Stimulated activated CD8-positive, alpha-beta memory T cell treated with anti-CD3 and anti-CD28 coated beads, Interleukin-2, amount 100 ng/mL, for 1 hour (primary cell): ENCODE data around the gene SVIL.
"Not testable (repeated sequence)": the region's sequence is repeated elsewhere in the genome, so short reads cannot be mapped to it uniquely, and the experiment has no call there.

Experiments used
- DNase-seq, 2 donors: peaks; one replicate each; pipeline ENCODE4 v3.0.0-alpha.2; 2020; ENCODE audit warnings: low read depth in 2 of 2

The SVIL gene

GRCh38 chr10:29540016-29540415 lies 94.8 kb downstream of the SVIL start:
- no peak for DNase-seq

DNA sequence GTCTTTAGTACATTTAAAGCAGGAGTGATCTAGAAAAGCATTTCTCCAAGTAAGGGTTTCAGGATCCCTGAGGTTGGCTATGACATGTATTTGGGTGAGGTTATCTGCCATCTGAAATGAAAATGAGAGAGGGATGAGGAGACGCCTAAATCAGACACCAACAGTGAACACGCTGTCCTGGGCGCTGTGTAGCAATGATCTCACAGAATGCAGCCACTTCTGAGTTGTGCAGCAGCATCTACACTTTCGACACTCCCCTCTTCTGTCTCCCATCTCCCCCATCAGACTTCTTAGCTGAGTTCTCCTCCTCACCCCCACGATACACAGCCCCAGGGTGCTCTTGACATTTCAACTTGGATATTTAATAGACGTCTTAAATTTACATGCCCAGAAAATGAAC lies 95.4 kb downstream of the SVIL start:
- DNase-seq: no peak

- DNase-seq: no peak
These were observed 97.0 kb downstream of the SVIL start for GRCh38 chr10:29537799-29538198.

- not testable (repeated sequence) for DNase-seq
These were observed 98.1 kb downstream of the SVIL start for GRCh38 chr10:29536691-29537090.

DNA sequence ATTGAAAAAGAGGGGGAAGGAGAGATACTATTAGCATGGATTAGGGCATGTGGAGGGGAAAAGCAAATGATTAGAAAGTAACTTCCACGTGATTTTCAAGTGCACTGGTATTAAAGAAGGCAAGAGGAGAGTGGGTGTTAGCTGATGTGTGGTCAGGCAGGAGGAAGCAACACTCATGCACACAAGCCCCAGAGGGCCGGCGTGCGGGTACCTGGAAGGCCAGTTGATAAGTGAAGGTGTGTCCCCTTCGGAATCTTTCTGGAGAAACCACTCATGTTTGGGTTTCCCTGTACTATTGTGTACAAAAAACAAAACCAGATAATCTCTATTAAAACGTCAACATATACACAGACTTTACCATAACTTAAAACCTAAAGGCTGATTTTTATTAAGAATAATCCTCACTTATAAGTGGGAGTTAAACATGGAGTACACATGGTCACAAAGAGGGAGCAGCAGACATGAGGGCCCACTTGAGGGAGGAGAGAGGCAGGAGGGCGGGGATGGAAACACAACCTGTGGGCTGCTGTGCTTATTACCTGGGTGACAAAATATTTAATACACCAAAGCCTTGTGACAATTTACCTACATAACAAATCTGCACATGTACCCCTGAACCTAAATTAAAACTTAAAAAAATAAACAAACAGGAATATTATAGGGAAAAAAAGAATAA lies 98.9 kb downstream of the SVIL start:
- no peak for DNase-seq

GRCh38 chr10:29535012-29535777 lies 99.6 kb downstream of the SVIL start:
- DNase-seq: no peak

- DNase-seq: no peak
These were observed 100.2 kb downstream of the SVIL start for GRCh38 chr10:29534590-29534989.

GRCh38 chr10:29533696-29534285 lies 101.0 kb downstream of the SVIL start:
- DNase-seq: no peak

DNA sequence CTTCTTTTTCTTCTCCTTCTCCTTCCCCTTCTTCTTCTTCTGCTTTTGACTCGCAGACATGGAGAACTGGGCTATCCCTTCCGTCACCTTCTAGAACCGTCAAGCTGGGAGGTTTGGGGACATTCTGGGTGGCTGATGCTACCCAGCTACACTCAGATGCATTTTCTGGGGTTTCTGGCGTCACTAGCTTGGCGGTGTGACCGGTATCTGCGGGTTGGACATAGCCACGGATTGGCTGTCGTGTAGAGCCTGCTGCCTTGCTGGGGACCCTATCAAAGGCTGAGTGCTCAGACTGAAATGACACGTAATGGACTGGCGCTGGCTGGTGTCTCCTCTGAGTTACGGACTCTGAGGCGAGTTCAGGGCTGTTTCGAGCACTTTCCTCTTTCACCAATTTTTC lies 101.7 kb downstream of the SVIL start:
- no peak for DNase-seq

GRCh38 chr10:29532256-29532878 lies 102.4 kb downstream of the SVIL start:
- no peak for DNase-seq

DNA sequence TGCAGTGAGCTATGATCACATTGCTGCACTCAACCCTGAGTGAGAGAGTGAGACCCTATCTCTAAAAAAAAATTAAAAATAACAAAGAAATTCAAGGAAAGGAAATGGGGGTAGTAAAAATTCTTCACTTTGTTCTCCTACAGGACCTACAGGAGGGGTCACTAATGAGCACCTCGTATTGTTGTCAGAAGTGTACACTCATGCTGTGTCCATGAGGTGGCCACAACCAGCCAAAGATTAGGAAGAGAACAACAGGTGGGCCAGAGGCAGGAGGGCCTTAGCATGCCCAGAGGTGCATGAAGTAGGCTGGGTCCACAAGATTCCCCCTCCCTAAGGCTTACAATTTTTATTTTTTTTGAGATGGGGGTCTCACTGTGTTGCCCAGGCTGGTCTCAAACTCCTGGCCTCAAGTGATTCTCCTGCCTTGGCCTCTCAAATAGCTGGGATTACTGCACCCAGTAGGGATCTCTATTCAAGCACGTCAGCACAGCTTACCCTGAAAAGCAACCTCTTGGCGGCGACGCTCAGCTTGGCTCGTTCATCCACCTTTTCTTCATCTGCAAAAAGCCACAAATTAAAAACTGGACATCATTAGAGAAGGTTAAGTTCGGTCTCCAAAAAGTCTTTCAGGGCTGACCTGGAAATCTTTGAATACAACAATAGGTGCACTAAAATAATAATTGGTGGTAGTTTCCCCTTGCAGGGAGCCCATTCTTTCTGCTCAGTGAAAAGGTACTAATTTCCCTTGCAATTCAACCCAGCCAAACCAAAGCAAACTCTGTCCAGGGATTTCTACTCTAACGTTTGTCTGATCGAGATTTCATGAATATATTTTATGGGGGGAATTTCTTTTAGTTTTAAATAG lies 104.4 kb downstream of the SVIL start:
- DNase-seq: no peak

GRCh38 chr10:29529146-29529545 lies 105.6 kb downstream of the SVIL start:
- DNase-seq: no peak

DNA sequence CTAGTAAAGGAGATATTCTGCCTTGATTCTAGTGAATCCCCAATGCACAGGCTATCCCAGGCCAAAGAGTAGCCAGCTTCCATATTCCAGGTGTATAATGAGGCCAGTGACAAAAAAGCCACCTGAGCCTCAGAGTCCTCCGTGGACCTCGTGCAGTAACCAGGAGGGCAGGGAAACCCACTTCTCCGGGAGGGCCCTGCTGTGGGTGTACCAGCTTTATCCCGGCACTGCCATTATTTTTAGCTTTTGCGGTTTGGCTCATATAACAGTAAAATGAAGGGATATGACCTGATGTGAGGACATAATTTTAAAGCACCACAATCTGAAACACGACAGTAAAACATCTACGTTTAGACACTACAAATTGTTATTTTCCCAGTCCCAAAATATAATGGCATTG lies 109.0 kb downstream of the SVIL start:
- DNase-seq: no peak

DNA sequence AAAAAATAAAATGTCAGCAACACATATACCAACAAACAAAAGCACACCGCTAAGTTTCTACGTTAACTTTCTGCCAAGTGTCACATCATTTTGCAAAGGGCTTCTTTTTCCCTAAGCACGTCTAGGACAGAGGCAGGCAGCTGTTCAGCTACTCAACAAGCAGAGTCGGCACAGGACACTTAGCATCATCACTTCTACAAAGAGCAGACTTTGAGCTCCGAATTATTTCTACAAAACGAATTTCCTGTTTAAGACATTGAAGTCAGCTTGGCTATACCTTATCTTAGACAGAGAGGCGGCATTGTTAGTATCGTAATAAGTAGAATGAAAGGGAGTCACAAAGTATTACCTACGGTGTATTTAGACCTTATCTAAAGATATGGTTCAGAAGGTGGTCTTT lies 110.1 kb downstream of the SVIL start:
- DNase-seq: no peak

- DNase-seq: no peak
These were observed 110.5 kb downstream of the SVIL start for GRCh38 chr10:29524294-29524693.

DNA sequence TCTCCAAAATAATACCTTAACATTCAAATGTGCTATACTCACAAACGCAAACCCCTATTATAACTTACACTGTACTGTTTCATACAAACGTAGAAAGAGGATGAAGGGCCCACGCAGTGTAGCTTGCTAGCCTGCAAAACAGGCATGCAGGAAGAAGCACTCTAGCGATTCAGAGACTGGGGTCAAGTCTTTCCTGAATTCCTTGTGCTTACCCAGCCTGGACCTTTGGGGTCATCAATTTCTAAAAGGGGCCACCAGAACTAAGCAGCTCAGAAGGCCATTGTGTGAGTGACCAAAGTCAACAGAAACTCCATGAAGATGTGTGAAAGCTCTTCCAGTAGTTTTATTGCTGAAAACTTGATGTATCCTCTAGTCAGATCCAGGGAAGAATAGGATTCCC lies 111.9 kb downstream of the SVIL start:
- no peak for DNase-seq

- no peak for DNase-seq
These were observed 112.5 kb downstream of the SVIL start for GRCh38 chr10:29522061-29522855.

DNA sequence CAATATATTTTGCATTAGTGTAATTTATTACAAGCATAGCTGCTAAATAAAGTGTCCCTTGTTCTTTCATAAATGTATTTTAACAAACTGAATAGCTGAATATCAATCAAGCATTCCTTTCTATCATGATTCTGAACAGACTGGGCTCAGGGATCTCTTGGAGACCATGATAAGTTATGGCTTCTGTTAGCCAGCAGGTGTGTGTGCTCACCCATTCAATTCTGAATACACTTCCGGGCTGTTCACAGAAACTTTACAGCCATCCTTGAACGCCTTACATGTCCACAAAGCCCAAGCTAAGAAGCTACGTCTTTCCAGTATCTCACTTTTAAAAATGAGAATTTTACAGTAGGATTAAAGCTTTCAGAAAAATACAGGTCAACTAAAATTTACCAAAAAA lies 115.1 kb downstream of the SVIL start:
- DNase-seq: no peak

DNA sequence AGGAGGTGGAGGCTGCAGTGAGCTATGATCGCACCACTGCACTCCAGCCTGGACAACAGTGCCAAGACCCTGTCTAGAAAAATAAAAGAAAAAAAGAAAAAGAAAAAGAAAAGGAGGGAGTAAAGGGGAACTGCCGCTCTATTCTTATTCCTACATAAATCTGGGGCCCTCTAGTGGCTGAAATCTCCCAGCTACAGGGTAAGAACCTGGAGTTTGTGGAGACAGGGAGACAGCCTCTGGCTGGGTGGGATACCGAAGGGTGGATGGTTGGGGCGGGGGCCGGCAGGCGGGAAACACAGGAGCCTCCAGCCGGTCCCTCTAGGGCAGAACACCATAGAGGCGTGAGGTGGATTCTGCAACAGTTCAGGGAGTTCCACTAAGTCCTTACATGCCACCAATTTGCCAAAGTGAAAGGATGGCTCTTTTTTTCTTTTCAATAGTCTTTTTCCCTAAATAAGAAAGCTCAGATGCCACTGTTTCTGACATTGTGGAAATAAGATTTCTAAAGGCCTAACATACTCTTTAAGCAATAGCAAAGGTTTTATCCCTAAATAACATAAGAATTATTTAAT lies 117.3 kb downstream of the SVIL start:
- no peak for DNase-seq

GRCh38 chr10:29516309-29516932 lies 118.3 kb downstream of the SVIL start:
- not testable (repeated sequence) for DNase-seq
